ENCODE measurements around the gene LCMT2. TPM values are rescaled to one million over a fixed set of nuclear protein-coding genes. Genes with fewer than 3 reads are reported as not detected.

LCMT2 gene
- total RNA-seq, 2 experiments from 2014 or later, result 8.9 to 9.5 TPM

GRCh38 chr15:43278869-43279268, 51.5 kb downstream of the LCMT2 start:
- Mint-ChIP-seq H3K27me3 (peaks cover 5% of the 10 kb centered on the region), H3K9me3 (no peaks in the 10 kb centered on the region), H3K4me1 (no peaks in the 10 kb centered on the region), H3K36me3 (ENCODE audit: low read depth) (no peaks in the 10 kb centered on the region), H3K27ac (no peak overlapping the region), H3K4me3 (no peak overlapping the region)
- ChIA-PET POLR2A (no interaction called here), CTCF (interaction anchor here (0.9 kb wide), 1 partner anchor 11 kb away, joined by 3 read pairs; no protein-coding TSS in a partner anchor)
- DNase-seq, result no peak

- ChIA-PET CTCF (interaction anchor here (1.3 kb wide), 1 partner anchor 52 kb away, joined by 6 read pairs; no protein-coding TSS in a partner anchor), POLR2A (no interaction called here)
- no peak for DNase-seq
- Mint-ChIP-seq H3K9me3 (no peaks in the 10 kb centered on the region), H3K27ac (no peak overlapping the region), H3K27me3 (peaks cover 5% of the 10 kb centered on the region), H3K4me3 (no peak overlapping the region), H3K36me3 (ENCODE audit: low read depth) (no peaks in the 10 kb centered on the region), H3K4me1 (no peaks in the 10 kb centered on the region)
These were observed 52.5 kb downstream of the LCMT2 start for GRCh38 chr15:43277901-43278300.

GRCh38 chr15:43277231-43277823, 53.0 kb downstream of the LCMT2 start:
- Mint-ChIP-seq H3K27ac (no peak overlapping the region), H3K9me3 (no peaks in the 10 kb centered on the region), H3K27me3 (peaks cover 5% of the 10 kb centered on the region), H3K4me1 (no peaks in the 10 kb centered on the region), H3K4me3 (no peak overlapping the region), H3K36me3 (ENCODE audit: low read depth) (no peaks in the 10 kb centered on the region)
- ChIA-PET CTCF (interaction anchor here (1.3 kb wide), 1 partner anchor 52 kb away, joined by 6 read pairs; no protein-coding TSS in a partner anchor), POLR2A (no interaction called here)
- DNase-seq, result no peak

- CTCF ChIA-PET, result interaction anchor here (1.3 kb wide), 1 partner anchor 51 kb away, joined by 6 read pairs; no protein-coding TSS in a partner anchor
- no peaks in the 10 kb centered on the region for H3K9me3 Mint-ChIP-seq
These were observed 53.7 kb downstream of the LCMT2 start for GRCh38 chr15:43276563-43277200.

GRCh38 chr15:43275740-43276562, 54.4 kb downstream of the LCMT2 start:
- H3K36me3 Mint-ChIP-seq (ENCODE audit: low read depth), result no peaks in the 10 kb centered on the region
- POLR2A ChIA-PET, result no interaction called here

More at GRCh38 chr15:43276563-43277200, 53.7 kb downstream of the LCMT2 start:
- DNase-seq, result no peak
- Mint-ChIP-seq H3K4me3 (no peak overlapping the region), H3K4me1 (no peaks in the 10 kb centered on the region), H3K36me3 (ENCODE audit: low read depth) (no peaks in the 10 kb centered on the region), H3K27ac (no peak overlapping the region), H3K27me3 (peaks cover 5% of the 10 kb centered on the region)
- POLR2A ChIA-PET, result no interaction called here

GRCh38 chr15:43274136-43274535, 56.2 kb downstream of the LCMT2 start:
- Mint-ChIP-seq H3K27me3 (peaks cover 9% of the 10 kb centered on the region), H3K36me3 (ENCODE audit: low read depth) (no peaks in the 10 kb centered on the region), H3K4me1 (peaks cover 14% of the 10 kb centered on the region), H3K9me3 (no peaks in the 10 kb centered on the region), H3K27ac (no peak overlapping the region), H3K4me3 (no peak overlapping the region)
- ChIA-PET POLR2A (no interaction called here), CTCF (no interaction called here)
- DNase-seq, result no peak

More at GRCh38 chr15:43275740-43276562, 54.4 kb downstream of the LCMT2 start:
- H3K4me3 Mint-ChIP-seq, result no peak overlapping the region
- no peak for DNase-seq
- H3K4me1 Mint-ChIP-seq, result peaks cover 3% of the 10 kb centered on the region
- CTCF ChIA-PET, result no interaction called here
- H3K9me3 Mint-ChIP-seq, result no peaks in the 10 kb centered on the region
- peaks cover 7% of the 10 kb centered on the region for H3K27me3 Mint-ChIP-seq
- no peak overlapping the region for H3K27ac Mint-ChIP-seq

Other genes starting within 250 kb of the LCMT2 start
- gene UBR1, start 224.5 kb downstream of the LCMT2 start, total RNA-seq, result 10 to 100 TPM; 41.8 to 42.4 TPM
- 10 to 100 TPM; 24.2 to 24.9 TPM for gene TMEM62, start 197.0 kb downstream of the LCMT2 start, total RNA-seq
- gene CCNDBP1, start 145.2 kb downstream of the LCMT2 start, total RNA-seq, result 100 to 1,000 TPM; 103 to 108 TPM
- gene EPB42, start 109.6 kb downstream of the LCMT2 start, total RNA-seq, result not detected
- gene TGM5, start 63.6 kb downstream of the LCMT2 start, total RNA-seq, result under 1 TPM; 0.20 to 0.28 TPM
- gene TGM7, start 28.3 kb downstream of the LCMT2 start, total RNA-seq, result not detected
- gene ZSCAN29, start 40.5 kb upstream of the LCMT2 start, total RNA-seq, result 10 to 100 TPM; 29.4 to 30.1 TPM
- 10 to 100 TPM; 30.4 to 34.7 TPM for gene TUBGCP4, start 40.5 kb upstream of the LCMT2 start, total RNA-seq
- 10 to 100 TPM; 26.6 to 28.1 TPM for gene TP53BP1, start 162.6 kb upstream of the LCMT2 start, total RNA-seq
- 1 to 10 TPM; 8.7 to 9.3 TPM for gene MAP1A, start 187.0 kb upstream of the LCMT2 start, total RNA-seq